ENCODE results near the gene SLC12A7. TPM values are rescaled to one million over a fixed set of nuclear protein-coding genes. Genes with fewer than 3 reads are reported as not detected.

SLC12A7 gene
- polyA plus RNA-seq, 3 donors, result 33.2 to 51.6 (median 46.1) TPM

DNA sequence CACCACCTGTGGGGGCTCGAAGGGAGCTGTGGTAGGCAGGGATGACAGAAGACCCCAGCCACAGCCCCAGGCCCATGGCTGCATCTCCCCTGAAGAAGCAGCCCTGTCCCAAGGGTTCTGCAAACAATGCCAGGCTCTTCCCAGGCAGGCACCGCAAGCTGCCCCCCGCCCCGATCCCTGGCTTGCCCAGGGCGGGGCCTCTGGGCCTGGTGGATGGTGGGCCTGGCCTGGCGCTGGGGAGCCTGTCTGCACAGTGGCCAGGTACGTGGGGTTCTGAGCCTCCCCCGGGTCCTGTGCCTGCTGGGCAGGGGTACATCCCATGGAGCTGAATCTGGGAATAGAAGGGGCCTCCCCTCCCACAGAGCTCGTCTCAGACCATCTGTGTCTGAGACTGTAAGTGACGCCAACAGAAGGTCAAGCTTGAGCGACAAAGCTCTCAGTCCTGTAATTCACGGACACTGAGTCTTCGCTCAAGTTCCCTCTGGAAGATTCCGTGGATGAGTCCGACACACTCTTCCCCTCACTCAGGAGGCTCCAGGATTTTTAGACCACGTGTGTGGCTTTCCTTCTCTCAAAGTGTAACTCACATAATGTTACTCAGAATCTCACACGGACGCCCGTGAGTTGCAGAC lies 4.4 kb upstream of the SLC12A7 start:
- DNase-seq (ENCODE audit: extremely low read depth in 1 of 11, low read depth in 9 of 11, low spot score in 4 of 11), result no peak

DNA sequence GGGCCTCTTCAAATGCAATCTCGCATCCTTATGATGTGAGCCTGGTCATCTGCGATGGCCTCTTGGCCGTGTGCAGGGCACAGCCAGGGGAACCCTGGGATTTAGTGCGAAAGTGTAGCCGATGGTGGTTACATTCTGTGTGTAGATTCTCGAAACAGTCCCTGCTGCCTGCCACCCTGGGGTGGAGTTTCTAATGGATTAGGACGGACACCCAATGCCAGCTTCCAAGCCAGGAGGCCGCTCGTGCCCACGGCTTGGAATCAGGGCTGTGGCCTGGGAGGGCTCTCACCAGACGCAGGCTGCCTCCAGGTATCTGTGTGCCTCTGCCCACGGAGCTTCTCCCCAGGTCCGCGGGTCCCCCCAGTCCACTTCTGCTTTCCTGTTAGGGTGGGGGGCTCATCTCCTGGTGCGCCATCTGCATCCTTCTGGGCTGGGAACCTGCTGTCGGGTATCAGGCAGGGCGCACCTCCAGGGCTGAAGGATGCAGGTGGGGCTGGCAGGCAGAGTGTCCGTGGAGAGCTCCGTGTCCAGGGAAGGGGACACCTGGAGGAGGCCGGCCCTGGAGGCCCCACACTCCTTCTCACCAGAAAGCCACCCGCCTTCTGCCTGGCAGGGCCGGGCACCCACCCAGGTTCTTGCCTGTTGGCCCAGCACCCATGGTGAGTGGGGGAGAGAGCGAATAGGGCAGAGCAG lies 3.4 kb upstream of the SLC12A7 start:
- no peak for DNase-seq (ENCODE audit: extremely low read depth in 1 of 11, low read depth in 9 of 11, low spot score in 4 of 11)

DNA sequence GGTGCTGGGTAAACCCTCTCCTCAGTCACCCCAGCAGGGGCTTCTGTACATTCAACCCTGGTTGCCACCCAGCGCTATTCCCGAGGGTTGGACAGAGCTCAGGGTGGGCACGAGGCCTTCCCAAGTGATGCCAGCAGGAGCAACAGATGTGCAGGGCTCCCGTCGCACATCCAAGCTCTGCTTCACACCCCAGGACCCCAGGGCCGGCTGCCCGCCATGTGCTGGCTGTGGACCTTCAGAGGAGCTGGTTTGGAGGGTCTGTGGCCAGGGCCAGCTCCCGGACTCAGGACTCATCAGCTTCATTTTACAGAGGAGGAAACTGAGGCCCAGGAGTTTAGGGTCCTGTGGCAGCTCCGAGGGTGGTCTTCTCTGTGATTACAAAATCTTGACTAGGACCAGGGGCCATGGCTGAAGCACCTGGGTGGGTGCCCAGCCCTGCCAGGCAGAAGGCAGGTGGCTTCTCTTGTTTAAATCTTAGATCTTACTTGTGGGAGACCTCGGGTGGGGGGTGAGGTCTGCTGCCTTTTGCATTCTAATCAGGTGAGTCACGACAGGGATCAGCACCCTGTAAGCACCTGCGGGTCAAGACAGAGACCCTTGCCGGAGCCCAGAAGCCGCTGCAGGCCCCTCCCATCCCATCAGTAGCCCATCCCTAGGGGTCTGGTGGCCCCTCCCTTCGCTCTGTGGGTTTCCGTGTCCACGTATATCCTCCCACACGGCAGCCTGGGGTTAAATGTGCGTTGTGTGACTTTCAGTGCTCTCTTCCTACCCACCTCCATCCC lies 2.1 kb upstream of the SLC12A7 start:
- no peak for DNase-seq (ENCODE audit: extremely low read depth in 1 of 11, low read depth in 9 of 11, low spot score in 4 of 11)

DNA sequence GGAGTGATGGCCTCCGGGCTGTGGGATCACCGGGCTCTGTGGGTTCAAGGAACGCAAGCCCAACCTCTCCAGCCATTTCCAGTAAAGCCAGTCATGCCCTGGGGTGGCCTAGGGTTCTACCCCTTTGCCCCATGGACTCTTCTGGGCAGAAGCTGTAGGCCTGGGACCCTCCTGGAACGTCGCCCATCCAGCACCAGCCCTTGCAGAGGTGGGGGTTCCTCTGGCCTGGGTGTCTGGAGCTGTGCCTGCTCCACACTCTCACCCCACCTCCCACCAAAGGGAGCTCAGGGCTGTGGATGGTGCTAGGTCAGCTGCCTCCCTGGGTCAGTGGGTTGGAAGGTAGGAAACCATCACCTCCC lies 1.4 kb upstream of the SLC12A7 start:
- DNase-seq (ENCODE audit: extremely low read depth in 1 of 11, low read depth in 9 of 11, low spot score in 4 of 11), result no peak

DNA sequence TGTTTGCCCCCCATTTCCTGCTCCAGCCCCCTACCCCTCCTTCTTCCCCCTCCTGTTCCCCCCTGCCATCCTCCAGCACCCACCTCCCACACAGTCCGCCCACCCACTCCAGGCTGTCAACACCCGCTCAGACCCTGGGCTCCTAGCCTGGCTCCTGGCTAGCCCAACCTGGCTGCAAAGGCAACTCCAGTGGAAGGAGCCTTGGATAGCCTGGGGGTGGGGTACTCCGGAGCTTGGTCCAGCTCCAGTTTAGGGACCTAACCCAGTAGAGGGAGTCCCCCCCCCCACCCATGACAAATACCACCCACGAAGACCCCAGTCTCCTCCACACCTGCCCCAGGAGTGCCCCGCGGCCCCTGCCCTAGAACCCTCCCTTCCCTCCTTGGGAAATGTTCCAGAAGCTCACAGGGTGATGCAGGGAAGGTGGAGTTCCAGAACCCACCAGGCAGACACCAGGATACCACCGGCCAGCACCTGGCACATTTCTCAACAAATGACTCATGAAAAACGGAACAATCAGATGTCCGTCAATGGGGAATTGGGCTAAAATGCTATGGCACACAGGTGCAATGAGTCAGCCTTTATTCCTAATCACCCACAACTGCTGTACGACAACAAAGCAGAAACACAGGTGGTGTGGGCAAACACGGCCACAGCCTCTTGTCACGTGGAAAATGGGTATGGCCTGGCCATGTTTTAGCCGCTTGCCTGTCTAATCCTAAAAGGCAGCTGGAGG lies 901 bp upstream of the SLC12A7 start:
- DNase-seq (ENCODE audit: extremely low read depth in 1 of 11, low read depth in 9 of 11, low spot score in 4 of 11), result no peak

DNA sequence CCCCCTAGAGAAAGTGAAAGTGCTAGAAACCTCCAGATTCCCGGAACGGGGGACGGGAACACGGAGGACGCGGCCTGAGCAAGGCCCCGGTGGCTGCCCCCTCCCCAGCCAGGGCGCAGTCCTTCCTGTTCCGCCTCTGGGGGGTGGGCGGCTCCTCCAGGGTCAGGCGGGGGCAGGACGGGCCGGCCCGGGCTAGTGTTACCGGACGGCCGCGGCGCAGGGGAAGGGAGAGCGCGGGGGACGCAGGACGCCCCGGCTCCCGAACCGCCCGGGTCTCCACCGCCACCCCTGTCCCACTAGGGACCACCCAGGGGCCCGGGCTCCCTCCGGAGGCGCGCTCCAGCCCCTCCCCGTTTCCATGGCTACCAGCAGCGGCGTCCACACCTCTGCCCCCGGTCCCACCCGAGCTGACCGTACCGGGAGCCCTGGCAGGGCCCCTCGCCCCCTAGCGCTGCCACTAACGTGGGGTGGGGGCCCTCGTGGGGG lies 579 bp downstream of the SLC12A7 start:
- no peak for DNase-seq (ENCODE audit: extremely low read depth in 1 of 11, low read depth in 9 of 11, low spot score in 4 of 11)

DNA sequence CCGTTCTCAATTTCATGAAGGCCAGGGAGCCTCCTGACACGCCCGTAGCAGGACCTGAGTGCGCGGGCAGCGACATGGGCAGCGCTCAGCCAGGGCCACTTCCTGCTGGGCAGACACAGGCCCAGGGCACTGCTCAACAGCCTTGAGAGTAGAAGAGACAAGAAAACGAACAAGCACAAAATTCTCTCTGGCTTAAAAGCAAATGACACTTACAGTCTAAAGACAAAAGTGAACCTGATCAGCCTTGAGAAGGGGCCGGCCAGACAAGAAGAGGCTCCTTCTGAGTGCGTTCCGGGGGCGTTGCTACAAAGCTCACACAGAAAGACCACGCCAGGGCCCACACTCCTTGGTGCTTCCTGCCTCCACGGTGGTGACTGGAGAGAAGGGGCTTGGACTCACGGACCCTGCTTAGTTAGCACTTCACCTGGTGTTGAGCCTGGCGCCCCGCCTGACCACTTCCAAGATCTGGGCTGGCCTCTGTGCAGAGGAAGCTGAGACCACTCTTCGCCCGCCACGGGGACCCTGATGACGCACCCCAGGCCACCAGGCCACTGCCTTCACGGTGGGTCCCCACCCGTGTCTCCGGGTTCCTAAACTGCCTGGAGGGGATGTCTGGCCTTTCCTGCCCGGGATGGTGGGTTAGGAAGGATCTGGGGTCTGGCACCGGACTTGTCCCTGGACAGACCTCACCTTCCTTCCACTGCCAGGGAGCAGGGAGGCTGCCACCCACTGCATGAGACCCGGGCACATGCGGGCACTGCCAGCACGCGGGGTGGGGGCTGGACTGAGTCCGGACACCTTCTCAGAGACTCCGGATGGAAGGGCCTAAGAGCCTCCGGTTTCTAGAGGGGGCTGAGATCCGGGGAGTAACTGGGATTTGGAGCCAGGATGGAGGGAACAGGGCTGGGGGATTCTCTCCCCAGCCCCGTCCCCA lies 1.3 kb downstream of the SLC12A7 start:
- DNase-seq (ENCODE audit: extremely low read depth in 1 of 11, low read depth in 9 of 11, low spot score in 4 of 11), result no peak

DNA sequence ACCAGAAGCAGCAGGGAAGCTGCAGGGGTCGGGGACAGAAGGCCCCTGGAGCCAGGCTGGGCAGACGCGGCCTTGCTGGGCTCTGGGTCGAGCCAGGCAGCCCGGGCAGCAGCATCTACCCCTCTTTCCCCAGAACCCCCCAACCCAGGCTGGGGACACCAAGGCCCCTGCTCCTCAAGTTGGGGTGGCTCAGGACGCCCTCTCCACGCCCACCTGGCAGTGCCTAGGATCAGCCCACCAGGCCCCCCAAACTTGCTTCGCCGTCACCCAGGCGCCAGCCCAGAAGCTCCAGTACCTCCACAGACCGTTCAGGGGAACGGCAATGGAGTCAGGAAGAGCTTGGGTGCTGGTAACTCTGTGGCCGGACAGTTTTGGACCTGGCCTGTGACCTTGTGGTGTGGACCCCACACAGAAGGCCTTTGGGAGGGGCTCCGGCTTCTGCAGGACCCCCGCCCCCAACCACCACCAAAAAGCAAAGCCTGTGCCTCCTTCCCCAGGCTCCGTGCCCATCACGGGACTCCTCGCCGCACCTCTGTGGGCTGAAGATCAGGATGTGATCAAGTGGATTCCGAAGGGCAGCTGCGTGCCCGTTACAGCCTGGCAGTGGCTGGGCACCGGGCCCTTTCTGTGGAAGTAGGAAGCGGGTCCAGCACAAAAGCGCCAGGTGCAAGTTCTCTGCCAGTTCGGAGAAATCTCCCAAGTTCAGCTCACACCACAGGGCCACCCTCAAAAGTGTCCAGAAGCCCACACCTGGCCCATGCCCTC lies 2.1 kb downstream of the SLC12A7 start:
- DNase-seq (ENCODE audit: extremely low read depth in 1 of 11, low read depth in 9 of 11, low spot score in 4 of 11), result no peak

DNA sequence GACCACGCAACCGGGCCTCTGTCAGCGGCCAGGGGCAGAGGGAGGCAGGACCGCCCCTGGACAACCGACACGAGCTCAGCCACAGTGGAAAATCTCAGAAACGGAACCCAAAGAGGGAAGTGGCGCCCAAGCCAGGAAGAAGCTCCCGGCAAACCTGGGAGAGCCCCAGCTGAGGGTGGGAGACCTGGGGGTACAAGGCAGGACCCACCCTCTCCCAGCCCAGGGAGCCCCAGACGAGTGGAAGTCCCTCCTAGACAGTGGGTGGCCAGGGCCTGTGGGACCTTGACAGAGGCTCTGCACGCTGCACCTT lies 3.0 kb downstream of the SLC12A7 start:
- no peak for DNase-seq (ENCODE audit: extremely low read depth in 1 of 11, low read depth in 9 of 11, low spot score in 4 of 11)

DNA sequence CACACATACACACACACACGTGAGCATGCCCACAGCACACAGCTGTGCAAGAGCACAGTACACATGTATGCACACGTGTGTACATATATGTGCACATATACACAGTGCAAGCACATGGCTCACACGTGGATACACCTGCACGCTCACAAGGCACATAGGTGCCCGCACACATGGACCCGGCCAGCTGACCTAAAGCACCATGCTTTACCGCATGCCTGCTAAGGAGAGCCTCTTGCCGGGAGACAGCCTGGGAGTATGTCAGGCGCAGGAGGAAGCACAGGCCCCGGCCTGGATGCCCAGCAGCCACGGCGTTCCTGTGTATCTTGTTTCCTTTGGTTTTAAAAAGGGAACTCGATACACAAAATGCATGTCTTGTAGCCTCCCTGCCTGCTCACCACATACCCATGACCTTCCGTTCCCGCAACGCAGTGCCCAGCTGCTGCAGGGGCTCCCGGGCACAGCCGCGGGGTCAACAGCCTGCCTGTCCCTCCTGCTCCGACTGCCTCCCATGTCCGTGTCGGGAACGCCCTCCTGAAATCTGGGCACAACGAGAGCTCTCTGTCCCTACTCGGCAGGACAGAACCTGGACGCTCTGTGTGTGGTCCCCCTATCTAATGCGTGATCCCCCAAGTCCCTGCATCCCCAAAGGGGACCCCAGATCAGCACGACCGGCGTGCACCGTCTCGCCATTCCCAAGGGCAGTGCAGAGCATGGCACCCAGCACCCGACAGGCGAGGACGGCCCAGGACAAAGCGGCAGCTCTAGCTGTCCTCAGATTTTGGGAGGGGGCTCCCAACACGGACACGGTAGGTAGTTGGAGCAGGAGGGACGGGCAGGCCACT lies 3.6 kb downstream of the SLC12A7 start:
- no peak for DNase-seq (ENCODE audit: extremely low read depth in 1 of 11, low read depth in 9 of 11, low spot score in 4 of 11)

DNA sequence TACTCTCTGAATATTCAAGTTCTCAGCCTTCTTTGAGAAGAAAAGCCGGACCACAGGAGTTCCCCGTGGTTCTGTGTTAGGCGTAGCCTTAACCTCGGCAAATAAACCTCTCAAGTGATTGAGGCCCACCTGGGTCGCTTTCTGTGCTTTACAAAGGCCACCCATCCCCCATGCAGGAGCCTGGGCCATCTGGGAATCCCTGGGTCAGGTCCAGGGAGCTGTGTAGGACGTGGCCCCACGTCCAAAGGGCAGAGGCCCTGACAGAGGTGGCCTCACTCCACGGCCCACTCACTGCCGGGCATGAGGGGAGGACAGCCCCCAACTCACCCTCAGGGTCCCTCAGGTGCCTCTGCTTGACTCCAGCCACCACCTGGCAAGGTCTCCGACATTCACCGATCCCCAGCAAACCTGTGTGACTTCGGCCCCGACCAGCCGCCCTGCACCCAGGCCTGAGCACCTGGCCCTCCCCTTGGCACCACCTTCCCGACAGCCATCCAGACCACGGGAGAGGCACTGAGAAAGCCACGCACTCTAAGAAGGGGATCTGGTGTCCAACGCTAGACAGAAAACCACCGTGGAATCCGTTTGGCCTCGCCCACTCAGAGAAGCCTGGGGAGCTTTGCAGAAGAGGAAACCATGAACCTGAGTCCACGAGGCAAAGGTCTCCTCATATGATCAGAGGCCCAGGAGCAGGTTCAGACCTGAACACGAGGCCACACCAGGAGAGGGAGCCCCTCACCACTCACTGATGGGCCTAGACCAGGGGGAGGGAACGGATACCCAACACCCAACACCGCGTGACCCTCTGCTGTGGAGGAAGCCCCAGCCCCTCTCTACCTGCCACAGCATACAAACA lies 4.5 kb downstream of the SLC12A7 start:
- no peak for DNase-seq (ENCODE audit: extremely low read depth in 1 of 11, low read depth in 9 of 11, low spot score in 4 of 11)

DNA sequence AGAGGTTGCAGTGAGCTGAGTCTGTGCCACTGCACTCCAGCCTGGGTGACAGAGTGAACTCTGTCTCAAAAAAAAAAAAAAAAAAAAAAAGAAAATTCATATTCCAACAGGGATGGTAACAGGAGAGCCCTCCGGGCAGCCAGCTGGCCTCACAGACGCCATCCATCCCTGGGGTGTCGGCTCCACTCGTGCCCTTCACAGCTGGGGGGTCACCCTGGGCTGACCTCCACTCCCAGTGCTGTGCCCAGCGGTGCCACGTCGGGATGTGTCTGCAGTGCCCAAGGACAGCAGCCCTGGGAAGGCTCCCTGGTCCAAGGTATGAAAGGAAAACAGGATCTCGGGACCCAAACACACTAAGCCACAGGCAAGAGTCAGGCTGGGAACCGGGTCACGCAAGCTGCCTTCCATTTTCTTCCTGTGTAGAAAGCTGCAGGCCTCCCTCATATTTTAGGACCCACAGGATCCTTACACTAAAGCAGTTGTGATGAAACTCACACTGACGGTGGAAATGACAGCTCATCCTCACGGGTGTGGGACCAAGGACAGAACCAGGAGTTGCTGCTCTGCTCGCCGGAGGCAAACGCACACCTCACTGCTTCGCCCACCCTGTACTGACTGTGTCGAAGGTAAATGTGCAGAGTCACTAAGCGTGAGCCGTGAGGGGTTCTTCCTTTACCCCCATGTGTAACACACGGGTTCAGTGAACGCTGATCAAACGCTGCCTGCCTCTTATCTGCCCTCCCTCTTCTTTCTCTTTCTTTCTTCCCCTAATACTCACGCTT lies 5.3 kb downstream of the SLC12A7 start:
- no peak for DNase-seq (ENCODE audit: extremely low read depth in 1 of 11, low read depth in 9 of 11, low spot score in 4 of 11)

DNA sequence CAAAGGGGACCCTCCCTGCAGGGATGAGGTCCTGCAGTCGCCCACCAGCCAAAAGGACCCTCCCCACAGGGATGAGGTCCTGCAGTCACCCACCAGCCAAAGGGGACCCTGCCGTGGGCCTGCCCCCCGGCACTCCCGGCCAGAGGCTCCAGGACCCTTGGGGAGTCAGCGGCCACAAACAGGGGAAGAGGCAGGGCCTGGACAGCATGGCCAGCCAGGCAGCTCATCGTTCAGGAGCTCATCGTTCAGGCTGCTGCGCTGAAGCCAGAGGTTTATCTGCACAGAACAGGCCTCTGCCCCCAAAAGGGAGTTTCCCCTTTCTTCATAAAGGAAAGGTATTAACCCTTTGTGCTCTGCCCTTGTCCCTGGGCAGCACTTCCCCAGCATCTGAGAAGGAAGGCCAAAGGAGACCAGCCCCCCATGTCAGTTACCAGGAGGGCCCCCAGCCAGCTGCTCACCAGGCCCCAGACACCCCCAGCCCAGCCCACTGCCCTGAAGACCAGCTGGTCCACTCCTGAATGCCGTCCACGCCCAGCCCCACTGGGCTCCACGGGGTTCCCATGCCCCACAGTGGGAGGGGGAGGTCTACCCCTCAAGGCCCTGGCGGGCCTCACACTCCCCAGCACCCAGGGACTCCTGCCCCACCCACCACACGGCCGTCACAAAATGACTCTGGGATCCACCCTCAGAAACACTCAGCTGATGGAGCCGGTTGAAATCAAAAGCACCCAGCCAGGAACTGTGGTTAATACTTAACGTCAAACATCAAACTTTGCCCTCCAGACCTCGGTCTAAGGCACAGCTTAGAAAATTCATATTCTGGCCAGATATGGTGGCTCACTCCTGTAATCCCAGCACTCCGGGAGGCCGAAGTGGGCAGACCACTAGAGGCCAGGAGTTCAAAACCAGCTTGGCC lies 6.3 kb downstream of the SLC12A7 start:
- no peak for DNase-seq (ENCODE audit: extremely low read depth in 1 of 11, low read depth in 9 of 11, low spot score in 4 of 11)

DNA sequence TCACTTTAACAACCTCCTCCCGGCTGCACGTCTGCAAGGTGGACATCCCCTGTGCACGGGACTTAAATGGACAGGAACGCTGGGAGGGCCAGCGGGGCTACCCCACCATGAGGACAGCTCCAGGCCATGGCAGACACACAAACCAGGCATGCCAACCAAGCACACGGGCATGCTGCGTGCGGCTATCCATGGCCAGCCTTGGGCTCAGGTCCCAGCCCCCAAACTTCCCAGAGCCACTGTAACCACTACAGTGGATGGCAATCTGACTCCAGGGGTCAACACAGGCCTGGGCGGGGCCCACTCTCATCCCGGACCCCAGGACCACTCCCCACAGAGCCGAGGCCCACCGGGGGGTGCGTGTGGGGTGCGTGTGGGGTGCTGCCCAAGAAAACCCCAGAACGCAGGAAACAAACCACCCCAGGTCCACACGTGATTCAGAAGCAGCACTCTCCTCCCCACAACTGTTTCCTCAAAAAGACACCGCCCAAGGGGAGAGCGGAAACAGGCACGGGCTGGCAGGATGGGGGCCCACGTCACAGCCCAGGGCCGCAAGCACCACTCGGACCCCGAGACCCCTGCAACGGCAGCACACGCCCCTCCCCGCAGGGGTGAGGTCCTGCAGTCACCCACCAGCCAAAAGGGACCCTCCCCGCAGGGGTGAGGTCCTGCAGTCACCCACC lies 7.4 kb downstream of the SLC12A7 start:
- DNase-seq (ENCODE audit: extremely low read depth in 1 of 11, low read depth in 9 of 11, low spot score in 4 of 11), result no peak

Measured in renal cortex interstitium (tissue), 11 donors.